ENCODE measurements around the gene PHOSPHO1.

DNA sequence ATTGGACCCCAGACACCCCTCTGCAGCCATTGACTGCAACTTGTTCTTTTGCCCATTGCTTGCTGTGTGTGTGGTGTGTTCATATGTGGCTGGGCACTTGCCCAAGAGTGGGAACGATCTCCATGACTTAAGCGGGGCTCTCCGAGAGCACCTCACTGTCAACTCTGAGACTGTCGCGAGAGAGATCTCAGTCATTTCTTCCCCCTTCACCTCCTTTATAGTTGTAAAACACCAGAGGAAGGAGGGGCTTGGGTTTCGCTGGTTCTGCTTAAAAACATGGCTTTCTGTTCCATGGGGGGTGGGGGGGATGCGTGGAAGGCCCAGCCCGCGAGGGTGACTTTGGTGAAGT lies 7.4 kb downstream of the PHOSPHO1 start:
- no peak for TF ChIP-seq POLR2A (IDR thresholded peaks at IDR 0.05; ENCODE audit: low read length)
- no peak for TF ChIP-seq GATA1 (IDR thresholded peaks at IDR 0.05; ENCODE audit: low read depth, low read length)
